DND-41 (cell line): ENCODE data around the gene AGAP4.
"Not testable (repeated sequence)": the region's sequence is repeated elsewhere in the genome, so short reads cannot be mapped to it uniquely, and the experiment has no call there.

Experiments
- EZH2 ChIP-seq: IDR thresholded peaks from 3 replicates; pipeline ENCODE4 v1.6.1; 2012; ENCODE audit warnings: borderline replicate concordance, low read depth, mild to moderate bottlenecking, moderate library complexity, low read length, inconsistent platforms; ENCODE audit not compliant: severe bottlenecking
- TF ChIP-seq, protein P1 (sequence below): IDR thresholded peaks from 2 replicates; pipeline ENCODE4 v1.5.1; 2012; ENCODE audit warnings: borderline replicate concordance, low read length, moderate library complexity, mild to moderate bottlenecking; ENCODE audit not compliant: poor library complexity, severe bottlenecking; ENCODE audit errors: extremely low read depth

DNA sequence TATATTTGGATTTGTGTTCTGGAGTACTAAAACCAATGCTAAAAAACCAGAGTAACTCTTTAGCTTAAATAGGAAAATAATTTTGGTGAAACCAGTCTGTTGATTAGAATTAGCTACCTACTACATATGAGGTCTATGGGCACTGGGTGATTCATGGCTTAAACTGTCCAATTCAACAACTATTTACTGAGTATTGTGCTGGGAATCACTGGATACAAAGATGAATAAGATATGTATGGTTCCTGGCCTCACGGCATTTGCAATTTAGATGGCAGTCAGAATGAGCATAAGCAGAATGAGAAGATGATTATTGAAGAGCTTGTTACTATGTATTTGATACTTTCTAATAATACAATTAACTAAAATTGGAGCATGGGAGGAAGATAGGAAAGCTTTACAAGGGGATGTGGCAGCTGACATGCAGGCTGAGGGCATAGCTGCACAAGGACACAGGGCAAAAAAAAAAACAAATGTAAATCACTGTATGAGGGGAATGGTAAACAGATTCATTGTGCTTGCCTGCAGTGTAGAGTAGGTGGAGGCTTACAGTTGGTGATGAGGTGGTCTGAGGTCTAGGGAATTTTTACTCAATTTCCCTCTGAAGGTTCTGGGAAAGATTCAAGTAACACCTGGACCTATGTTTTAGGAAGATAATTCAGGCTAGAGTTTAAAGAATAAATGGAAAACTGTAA lies 42.4 kb upstream of the AGAP4 start:
- not testable (repeated sequence) for TF ChIP-seq EZH2
- TF ChIP-seq, protein P1, sequence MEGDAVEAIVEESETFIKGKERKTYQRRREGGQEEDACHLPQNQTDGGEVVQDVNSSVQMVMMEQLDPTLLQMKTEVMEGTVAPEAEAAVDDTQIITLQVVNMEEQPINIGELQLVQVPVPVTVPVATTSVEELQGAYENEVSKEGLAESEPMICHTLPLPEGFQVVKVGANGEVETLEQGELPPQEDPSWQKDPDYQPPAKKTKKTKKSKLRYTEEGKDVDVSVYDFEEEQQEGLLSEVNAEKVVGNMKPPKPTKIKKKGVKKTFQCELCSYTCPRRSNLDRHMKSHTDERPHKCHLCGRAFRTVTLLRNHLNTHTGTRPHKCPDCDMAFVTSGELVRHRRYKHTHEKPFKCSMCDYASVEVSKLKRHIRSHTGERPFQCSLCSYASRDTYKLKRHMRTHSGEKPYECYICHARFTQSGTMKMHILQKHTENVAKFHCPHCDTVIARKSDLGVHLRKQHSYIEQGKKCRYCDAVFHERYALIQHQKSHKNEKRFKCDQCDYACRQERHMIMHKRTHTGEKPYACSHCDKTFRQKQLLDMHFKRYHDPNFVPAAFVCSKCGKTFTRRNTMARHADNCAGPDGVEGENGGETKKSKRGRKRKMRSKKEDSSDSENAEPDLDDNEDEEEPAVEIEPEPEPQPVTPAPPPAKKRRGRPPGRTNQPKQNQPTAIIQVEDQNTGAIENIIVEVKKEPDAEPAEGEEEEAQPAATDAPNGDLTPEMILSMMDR: not testable (repeated sequence)
